Astrocyte (in vitro differentiated cells and primary cell): ENCODE measurements around the gene ADORA2A. TPM values are rescaled to one million over a fixed set of nuclear protein-coding genes. Genes with fewer than 3 reads are reported as not detected.
A peak's percentile ranks its signal among the peaks of the same experiment; 100 is the strongest.

ENCODE experiments used
- DNase-seq: peaks from one replicate; pipeline ENCODE4 v3.0.0-alpha.2; 2010; ENCODE audit warnings: low read depth
- FAIRE-seq: peaks from 2 replicates; lab custom pipeline; 2011; peaks lifted over from hg19 to GRCh38; lab: Jason Lieb, UNC
- H2AFZ ChIP-seq: 2 replicates; pipeline ENCODE4 v1.6.0; 2012; ENCODE audit warnings: low read depth, low read length, inconsistent platforms
- H3K27ac ChIP-seq: 2 replicates; pipeline ENCODE4 v1.5.1; 2011; ENCODE audit warnings: low read depth, low read length, inconsistent platforms
- H3K27me3 ChIP-seq: 2 replicates; pipeline ENCODE4 v1.6.0; 2011; ENCODE audit warnings: low read length, inconsistent platforms; ENCODE audit not compliant: insufficient read depth
- H3K36me3 ChIP-seq: 2 replicates; pipeline ENCODE4 v1.5.1; 2011; ENCODE audit warnings: low read length, inconsistent platforms; ENCODE audit not compliant: insufficient read depth
- H3K4me1 ChIP-seq: 2 replicates; pipeline ENCODE4 v1.5.1; 2011; ENCODE audit warnings: low read length, inconsistent platforms; ENCODE audit not compliant: insufficient read depth
- H3K4me2 ChIP-seq: 2 replicates; pipeline ENCODE4 v1.6.0; 2012; ENCODE audit warnings: low read length, inconsistent platforms
- H3K4me3 ChIP-seq: 2 replicates; pipeline ENCODE4 v1.5.1; 2011; ENCODE audit warnings: low read depth, mild to moderate bottlenecking, low read length, inconsistent platforms; ENCODE audit not compliant: insufficient read depth
- H3K79me2 ChIP-seq: 2 replicates; pipeline ENCODE4 v1.6.0; 2012; ENCODE audit warnings: mild to moderate bottlenecking, low read length, inconsistent platforms; ENCODE audit not compliant: insufficient read depth
- H3K9ac ChIP-seq: 2 replicates; pipeline ENCODE4 v1.6.0; 2012; ENCODE audit warnings: mild to moderate bottlenecking, low read length, inconsistent platforms
- H3K9me3 ChIP-seq: 2 replicates; pipeline ENCODE4 v1.5.1; 2012; ENCODE audit warnings: low read depth, mild to moderate bottlenecking, low read length, inconsistent platforms; ENCODE audit not compliant: insufficient read depth
- H4K20me1 ChIP-seq: 2 replicates; pipeline ENCODE4 v1.6.0; 2012; ENCODE audit warnings: low read length, inconsistent platforms; ENCODE audit not compliant: insufficient read depth
- H3K27ac Mint-ChIP-seq: one replicate; pipeline ENCODE4 v1.8.0; 2021; ENCODE audit warnings: mild to moderate bottlenecking, mixed read lengths; ENCODE audit not compliant: unreplicated experiment
- H3K27me3 Mint-ChIP-seq: one replicate; pipeline ENCODE4 v1.8.0; 2021; ENCODE audit warnings: low read depth, mixed read lengths; ENCODE audit not compliant: unreplicated experiment
- H3K36me3 Mint-ChIP-seq: one replicate; pipeline ENCODE4 v1.8.0; 2021; ENCODE audit warnings: low read depth, mixed read lengths; ENCODE audit not compliant: unreplicated experiment
- H3K4me1 Mint-ChIP-seq: one replicate; pipeline ENCODE4 v1.8.0; 2021; ENCODE audit warnings: low read depth, mixed read lengths; ENCODE audit not compliant: unreplicated experiment
- H3K4me3 Mint-ChIP-seq: one replicate; pipeline ENCODE4 v1.8.0; 2021; ENCODE audit warnings: mild to moderate bottlenecking, moderate library complexity, mixed read lengths; ENCODE audit not compliant: unreplicated experiment
- H3K9me3 Mint-ChIP-seq: one replicate; pipeline ENCODE4 v1.8.0; 2021; ENCODE audit warnings: mild to moderate bottlenecking, mixed read lengths; ENCODE audit not compliant: unreplicated experiment
- CTCF ChIP-seq: IDR thresholded peaks from 2 replicates; pipeline ENCODE4 v1.5.1; 2011; ENCODE audit warnings: low read depth, mild to moderate bottlenecking, inconsistent platforms, low read length, moderate library complexity; ENCODE audit not compliant: insufficient read depth
- EZH2 ChIP-seq: IDR thresholded peaks from 2 replicates; pipeline ENCODE4 v1.6.1; 2012; ENCODE audit warnings: mild to moderate bottlenecking, low read length, inconsistent platforms; ENCODE audit not compliant: insufficient read depth
- total RNA-seq: library from RNA; stranded (reverse); gene quantifications from 2 replicates; pipeline ENCODE4 v1.2.1, GENCODE V29; 2021

The ADORA2A gene
- total RNA-seq, 1 donor from 2014 or later = 3.9 TPM

DNA sequence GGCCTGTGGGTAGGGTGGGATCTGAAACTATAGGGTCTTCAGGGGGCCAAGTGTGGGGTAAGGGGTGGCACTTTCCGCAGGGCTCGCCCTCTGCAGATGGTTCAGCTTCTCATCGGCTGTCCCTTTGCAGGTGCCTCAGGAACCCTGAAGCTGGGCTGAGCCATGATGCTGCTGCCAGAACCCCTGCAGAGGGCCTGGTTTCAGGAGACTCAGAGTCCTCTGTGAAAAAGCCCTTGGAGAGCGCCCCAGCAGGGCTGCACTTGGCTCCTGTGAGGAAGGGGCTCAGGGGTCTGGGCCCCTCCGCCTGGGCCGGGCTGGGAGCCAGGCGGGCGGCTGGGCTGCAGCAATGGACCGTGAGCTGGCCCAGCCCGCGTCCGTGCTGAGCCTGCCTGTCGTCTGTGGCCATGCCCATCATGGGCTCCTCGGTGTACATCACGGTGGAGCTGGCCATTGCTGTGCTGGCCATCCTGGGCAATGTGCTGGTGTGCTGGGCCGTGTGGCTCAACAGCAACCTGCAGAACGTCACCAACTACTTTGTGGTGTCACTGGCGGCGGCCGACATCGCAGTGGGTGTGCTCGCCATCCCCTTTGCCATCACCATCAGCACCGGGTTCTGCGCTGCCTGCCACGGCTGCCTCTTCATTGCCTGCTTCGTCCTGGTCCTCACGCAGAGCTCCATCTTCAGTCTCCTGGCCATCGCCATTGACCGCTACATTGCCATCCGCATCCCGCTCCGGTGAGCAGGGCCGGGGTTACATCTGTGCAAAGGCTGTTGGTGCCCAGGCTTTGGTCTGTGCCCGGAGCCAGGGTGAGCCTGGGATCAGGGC lies 5.8 kb downstream of the ADORA2A start:
- Histone ChIP-seq H3K9ac (no peak overlapping the region), H3K27ac (no peak overlapping the region), H2AFZ (no peak overlapping the region), H4K20me1 (no peaks in the 10 kb centered on the region), H3K79me2 (no peaks in the 10 kb centered on the region), H3K4me2 (peak overlapping the region; percentile 58), H3K4me1 (peaks cover 34% of the 10 kb centered on the region), H3K27me3 (no peaks in the 10 kb centered on the region), H3K9me3 (no peaks in the 10 kb centered on the region), H3K36me3 (no peaks in the 10 kb centered on the region), H3K4me3 (no peak overlapping the region)
- no peak for FAIRE-seq
- Mint-ChIP-seq H3K27me3 (peaks cover 12% of the 10 kb centered on the region), H3K4me3 (no peak overlapping the region), H3K4me1 (peaks cover 15% of the 10 kb centered on the region), H3K36me3 (peaks cover 2% of the 10 kb centered on the region), H3K9me3 (no peaks in the 10 kb centered on the region), H3K27ac (no peak overlapping the region)
- DNase-seq = no peak
- TF ChIP-seq CTCF (no peak), EZH2 (no peak)

DNA sequence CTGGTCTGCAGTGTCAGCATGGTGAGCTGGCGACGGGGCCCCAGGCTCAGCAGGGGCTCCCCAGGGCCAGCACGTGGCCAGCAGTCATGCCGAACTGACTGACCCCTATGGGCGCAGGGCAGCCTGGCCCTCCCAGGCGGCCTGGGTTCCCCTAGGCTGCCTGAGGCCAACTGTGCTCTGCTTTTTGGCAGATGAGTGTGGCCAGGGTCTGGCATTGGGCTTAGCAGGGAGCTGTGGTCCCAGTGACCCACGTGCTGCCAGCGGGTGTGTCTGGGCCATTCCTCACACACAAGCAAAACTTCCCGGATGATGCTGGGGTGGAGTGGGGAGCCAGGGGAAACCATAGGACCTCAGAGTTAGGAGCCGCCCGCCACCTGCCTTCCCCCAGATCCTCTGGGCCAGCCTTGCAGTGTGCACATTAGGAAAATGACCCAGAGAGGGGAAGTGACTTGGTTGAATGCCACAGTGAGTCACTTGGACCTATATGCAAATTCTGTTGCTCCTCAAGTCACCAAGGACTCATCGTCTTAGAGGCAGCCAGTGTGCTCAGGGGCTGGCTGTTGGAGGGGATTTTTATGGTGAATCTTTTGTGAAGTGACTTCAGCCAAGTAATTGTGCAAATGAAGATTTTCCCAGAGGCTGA lies 6.5 kb downstream of the ADORA2A start:
- Mint-ChIP-seq H3K36me3 (no peaks in the 10 kb centered on the region), H3K27me3 (peaks cover 9% of the 10 kb centered on the region), H3K4me3 (no peak overlapping the region), H3K9me3 (no peaks in the 10 kb centered on the region), H3K4me1 (peaks cover 13% of the 10 kb centered on the region), H3K27ac (peak overlapping the region; percentile 47)
- peaks cover 34% of the 10 kb centered on the region for H3K4me1 ChIP-seq
- no peaks in the 10 kb centered on the region for H3K79me2 ChIP-seq
- peak; percentile 51 for DNase-seq
- H3K36me3 ChIP-seq = no peaks in the 10 kb centered on the region
- TF ChIP-seq EZH2 = no peak
- no peak for TF ChIP-seq CTCF
- H4K20me1 ChIP-seq = no peaks in the 10 kb centered on the region
- no peak overlapping the region for H3K4me3 ChIP-seq
- no peak overlapping the region for H3K9ac ChIP-seq
- H3K27me3 ChIP-seq = no peaks in the 10 kb centered on the region
- no peaks in the 10 kb centered on the region for H3K9me3 ChIP-seq
- H3K27ac ChIP-seq = no peak overlapping the region
- no peak overlapping the region for H2AFZ ChIP-seq
- no peak for FAIRE-seq
- no peak overlapping the region for H3K4me2 ChIP-seq
